K562 (cell line): ENCODE data around the gene MDC1. TPM values are rescaled to one million over a fixed set of nuclear protein-coding genes. Genes with fewer than 3 reads are reported as not detected.
A peak's percentile ranks its signal among the peaks of the same experiment; 100 is the strongest.

Source experiments
- KLF6 ChIP-seq: fragments of 250-450 bp; sonication (Bioruptor Pico); IDR thresholded peaks from 2 replicates; pipeline ENCODE4 v1.4.0; 2020; ENCODE audit warnings: mild to moderate bottlenecking, moderate library complexity, borderline replicate concordance
- MEF2A ChIP-seq: IDR thresholded peaks from 2 replicates; pipeline ENCODE4 v1.6.1; 2011; ENCODE audit warnings: low read depth, mild to moderate bottlenecking, low read length, moderate library complexity; ENCODE audit not compliant: control insufficient read depth
- STAG1 ChIP-seq: sonication (generic); formaldehyde crosslinking; IDR thresholded peaks from 2 replicates; pipeline ENCODE4 v1.5.0; 2020; ENCODE audit warnings: missing genetic modification reagents, borderline replicate concordance
- polyA plus RNA-seq, 8 experiments: library from polyadenylated mRNA; depleted of rRNA in 4 of 8; stranded (reverse) in 5 of 8; unstranded in 3 of 8; fragments of >200 nt; fragmentation: Nextera tagmentation in 2 of 8; fragmentation: Illumina TruSeq in 1 of 8; extraction: Ambion mirVana in 2 of 8; extraction: Trizol in 1 of 8; gene quantifications; 2 replicates each; pipeline versions ENCODE4 v1.2.1 to v1.2.3, GENCODE V29; 2011 to 2014; ENCODE audit warnings: inconsistent platforms in 1 of 8, missing spikeins in 1 of 8
- total RNA-seq, 7 experiments: library from RNA; depleted of rRNA in 6 of 7; stranded (reverse); fragments of >200 nt in 6 of 7; fragmentation: Illumina TruSeq in 2 of 7; extraction: Trizol in 2 of 7; gene quantifications; 2 replicates each; pipeline versions ENCODE4 v1.2.1 to v1.2.3, GENCODE V29; 2011 to 2021; ENCODE audit warnings: low replicate concordance in 1 of 7
- TF ChIP-seq, protein P1 (sequence below): fragments of 200-600 bp; sonication (generic); IDR thresholded peaks from one replicate; pipeline ENCODE4 v1.6.1; 2012; ENCODE audit warnings: mild to moderate bottlenecking, low read depth, low read length, inconsistent platforms

The MDC1 gene
- total and polyA plus RNA-seq, 9 of the 15 experiments (the other 6 are each of a cell fraction or from before 2014, with no cell fraction given) = 8.2 to 114 (median 20.0) TPM

DNA sequence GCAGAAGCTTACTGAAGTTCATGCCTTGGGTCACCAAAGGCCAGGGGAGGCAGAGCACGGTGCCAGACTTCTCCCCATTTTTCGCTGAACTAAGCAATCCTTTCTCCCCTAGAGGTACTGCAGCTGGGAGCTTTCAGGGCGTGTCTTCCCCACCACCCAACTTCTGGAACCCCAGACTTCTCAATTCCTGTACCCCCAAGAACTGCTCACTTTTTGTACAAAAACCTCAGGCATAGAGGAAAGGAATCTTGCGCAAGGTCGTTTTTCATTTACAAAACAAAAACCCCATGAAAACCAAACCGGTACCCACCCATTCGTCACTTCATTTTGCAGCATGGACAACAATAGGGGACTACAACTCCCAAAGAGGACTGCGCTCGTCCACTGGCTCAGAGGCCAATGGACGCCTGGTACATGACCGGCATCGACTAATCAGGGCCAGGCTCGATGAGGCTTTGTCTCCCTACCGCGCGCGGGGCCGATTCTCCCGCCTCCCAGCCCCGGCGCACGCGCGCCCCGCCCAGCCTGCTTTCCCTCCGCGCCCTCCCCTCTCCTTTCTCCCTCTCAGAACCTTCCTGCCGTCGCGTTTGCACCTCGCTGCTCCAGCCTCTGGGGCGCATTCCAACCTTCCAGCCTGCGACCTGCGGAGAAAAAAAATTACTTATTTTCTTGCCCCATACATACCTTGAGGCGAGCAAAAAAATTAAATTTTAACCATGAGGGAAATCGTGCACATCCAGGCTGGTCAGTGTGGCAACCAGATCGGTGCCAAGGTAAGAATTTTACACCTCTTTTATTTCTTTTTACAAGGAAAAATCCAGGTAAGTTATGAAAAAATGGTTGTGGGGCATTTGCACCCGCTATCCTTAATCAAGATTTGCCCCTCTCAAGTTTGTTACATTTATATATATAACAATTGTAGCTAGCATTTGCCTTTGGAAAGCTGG is 3.0 kb upstream of the MDC1 start, which contains the start of gene TUBB (continued):
- TF ChIP-seq, protein P1, sequence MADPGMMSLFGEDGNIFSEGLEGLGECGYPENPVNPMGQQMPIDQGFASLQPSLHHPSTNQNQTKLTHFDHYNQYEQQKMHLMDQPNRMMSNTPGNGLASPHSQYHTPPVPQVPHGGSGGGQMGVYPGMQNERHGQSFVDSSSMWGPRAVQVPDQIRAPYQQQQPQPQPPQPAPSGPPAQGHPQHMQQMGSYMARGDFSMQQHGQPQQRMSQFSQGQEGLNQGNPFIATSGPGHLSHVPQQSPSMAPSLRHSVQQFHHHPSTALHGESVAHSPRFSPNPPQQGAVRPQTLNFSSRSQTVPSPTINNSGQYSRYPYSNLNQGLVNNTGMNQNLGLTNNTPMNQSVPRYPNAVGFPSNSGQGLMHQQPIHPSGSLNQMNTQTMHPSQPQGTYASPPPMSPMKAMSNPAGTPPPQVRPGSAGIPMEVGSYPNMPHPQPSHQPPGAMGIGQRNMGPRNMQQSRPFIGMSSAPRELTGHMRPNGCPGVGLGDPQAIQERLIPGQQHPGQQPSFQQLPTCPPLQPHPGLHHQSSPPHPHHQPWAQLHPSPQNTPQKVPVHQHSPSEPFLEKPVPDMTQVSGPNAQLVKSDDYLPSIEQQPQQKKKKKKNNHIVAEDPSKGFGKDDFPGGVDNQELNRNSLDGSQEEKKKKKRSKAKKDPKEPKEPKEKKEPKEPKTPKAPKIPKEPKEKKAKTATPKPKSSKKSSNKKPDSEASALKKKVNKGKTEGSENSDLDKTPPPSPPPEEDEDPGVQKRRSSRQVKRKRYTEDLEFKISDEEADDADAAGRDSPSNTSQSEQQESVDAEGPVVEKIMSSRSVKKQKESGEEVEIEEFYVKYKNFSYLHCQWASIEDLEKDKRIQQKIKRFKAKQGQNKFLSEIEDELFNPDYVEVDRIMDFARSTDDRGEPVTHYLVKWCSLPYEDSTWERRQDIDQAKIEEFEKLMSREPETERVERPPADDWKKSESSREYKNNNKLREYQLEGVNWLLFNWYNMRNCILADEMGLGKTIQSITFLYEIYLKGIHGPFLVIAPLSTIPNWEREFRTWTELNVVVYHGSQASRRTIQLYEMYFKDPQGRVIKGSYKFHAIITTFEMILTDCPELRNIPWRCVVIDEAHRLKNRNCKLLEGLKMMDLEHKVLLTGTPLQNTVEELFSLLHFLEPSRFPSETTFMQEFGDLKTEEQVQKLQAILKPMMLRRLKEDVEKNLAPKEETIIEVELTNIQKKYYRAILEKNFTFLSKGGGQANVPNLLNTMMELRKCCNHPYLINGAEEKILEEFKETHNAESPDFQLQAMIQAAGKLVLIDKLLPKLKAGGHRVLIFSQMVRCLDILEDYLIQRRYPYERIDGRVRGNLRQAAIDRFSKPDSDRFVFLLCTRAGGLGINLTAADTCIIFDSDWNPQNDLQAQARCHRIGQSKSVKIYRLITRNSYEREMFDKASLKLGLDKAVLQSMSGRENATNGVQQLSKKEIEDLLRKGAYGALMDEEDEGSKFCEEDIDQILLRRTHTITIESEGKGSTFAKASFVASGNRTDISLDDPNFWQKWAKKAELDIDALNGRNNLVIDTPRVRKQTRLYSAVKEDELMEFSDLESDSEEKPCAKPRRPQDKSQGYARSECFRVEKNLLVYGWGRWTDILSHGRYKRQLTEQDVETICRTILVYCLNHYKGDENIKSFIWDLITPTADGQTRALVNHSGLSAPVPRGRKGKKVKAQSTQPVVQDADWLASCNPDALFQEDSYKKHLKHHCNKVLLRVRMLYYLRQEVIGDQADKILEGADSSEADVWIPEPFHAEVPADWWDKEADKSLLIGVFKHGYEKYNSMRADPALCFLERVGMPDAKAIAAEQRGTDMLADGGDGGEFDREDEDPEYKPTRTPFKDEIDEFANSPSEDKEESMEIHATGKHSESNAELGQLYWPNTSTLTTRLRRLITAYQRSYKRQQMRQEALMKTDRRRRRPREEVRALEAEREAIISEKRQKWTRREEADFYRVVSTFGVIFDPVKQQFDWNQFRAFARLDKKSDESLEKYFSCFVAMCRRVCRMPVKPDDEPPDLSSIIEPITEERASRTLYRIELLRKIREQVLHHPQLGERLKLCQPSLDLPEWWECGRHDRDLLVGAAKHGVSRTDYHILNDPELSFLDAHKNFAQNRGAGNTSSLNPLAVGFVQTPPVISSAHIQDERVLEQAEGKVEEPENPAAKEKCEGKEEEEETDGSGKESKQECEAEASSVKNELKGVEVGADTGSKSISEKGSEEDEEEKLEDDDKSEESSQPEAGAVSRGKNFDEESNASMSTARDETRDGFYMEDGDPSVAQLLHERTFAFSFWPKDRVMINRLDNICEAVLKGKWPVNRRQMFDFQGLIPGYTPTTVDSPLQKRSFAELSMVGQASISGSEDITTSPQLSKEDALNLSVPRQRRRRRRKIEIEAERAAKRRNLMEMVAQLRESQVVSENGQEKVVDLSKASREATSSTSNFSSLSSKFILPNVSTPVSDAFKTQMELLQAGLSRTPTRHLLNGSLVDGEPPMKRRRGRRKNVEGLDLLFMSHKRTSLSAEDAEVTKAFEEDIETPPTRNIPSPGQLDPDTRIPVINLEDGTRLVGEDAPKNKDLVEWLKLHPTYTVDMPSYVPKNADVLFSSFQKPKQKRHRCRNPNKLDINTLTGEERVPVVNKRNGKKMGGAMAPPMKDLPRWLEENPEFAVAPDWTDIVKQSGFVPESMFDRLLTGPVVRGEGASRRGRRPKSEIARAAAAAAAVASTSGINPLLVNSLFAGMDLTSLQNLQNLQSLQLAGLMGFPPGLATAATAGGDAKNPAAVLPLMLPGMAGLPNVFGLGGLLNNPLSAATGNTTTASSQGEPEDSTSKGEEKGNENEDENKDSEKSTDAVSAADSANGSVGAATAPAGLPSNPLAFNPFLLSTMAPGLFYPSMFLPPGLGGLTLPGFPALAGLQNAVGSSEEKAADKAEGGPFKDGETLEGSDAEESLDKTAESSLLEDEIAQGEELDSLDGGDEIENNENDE = no peak
- TF ChIP-seq KLF6 (CRISPR knock-in tag) (peak; percentile 66; the same call in 1 of the 2 replicates), MEF2A (no peak), STAG1 (no peak)
